D721Med (cell line): ENCODE measurements around the gene ERP27.

Source experiments
- DNase-seq: peaks from one replicate; pipeline ENCODE4 v3.0.0; 2011; ENCODE audit warnings: low spot score; ENCODE audit not compliant: insufficient read length
- FAIRE-seq: peaks from 2 replicates; lab custom pipeline; 2011; peaks lifted over from hg19 to GRCh38; lab: Jason Lieb, UNC
- TF ChIP-seq, protein P1 (sequence below): IDR thresholded peaks from 2 replicates; pipeline ENCODE4 v1.5.1; 2012; ENCODE audit warnings: mild to moderate bottlenecking, control low read depth; ENCODE audit not compliant: insufficient read depth; ENCODE audit errors: missing control alignments

ERP27 gene

GRCh38 chr12:14956905-14957304 is 18.6 kb upstream of the ERP27 start:
- FAIRE-seq (no peak), DNase-seq (no peak)
- TF ChIP-seq, protein P1, sequence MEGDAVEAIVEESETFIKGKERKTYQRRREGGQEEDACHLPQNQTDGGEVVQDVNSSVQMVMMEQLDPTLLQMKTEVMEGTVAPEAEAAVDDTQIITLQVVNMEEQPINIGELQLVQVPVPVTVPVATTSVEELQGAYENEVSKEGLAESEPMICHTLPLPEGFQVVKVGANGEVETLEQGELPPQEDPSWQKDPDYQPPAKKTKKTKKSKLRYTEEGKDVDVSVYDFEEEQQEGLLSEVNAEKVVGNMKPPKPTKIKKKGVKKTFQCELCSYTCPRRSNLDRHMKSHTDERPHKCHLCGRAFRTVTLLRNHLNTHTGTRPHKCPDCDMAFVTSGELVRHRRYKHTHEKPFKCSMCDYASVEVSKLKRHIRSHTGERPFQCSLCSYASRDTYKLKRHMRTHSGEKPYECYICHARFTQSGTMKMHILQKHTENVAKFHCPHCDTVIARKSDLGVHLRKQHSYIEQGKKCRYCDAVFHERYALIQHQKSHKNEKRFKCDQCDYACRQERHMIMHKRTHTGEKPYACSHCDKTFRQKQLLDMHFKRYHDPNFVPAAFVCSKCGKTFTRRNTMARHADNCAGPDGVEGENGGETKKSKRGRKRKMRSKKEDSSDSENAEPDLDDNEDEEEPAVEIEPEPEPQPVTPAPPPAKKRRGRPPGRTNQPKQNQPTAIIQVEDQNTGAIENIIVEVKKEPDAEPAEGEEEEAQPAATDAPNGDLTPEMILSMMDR, result no peak

DNA sequence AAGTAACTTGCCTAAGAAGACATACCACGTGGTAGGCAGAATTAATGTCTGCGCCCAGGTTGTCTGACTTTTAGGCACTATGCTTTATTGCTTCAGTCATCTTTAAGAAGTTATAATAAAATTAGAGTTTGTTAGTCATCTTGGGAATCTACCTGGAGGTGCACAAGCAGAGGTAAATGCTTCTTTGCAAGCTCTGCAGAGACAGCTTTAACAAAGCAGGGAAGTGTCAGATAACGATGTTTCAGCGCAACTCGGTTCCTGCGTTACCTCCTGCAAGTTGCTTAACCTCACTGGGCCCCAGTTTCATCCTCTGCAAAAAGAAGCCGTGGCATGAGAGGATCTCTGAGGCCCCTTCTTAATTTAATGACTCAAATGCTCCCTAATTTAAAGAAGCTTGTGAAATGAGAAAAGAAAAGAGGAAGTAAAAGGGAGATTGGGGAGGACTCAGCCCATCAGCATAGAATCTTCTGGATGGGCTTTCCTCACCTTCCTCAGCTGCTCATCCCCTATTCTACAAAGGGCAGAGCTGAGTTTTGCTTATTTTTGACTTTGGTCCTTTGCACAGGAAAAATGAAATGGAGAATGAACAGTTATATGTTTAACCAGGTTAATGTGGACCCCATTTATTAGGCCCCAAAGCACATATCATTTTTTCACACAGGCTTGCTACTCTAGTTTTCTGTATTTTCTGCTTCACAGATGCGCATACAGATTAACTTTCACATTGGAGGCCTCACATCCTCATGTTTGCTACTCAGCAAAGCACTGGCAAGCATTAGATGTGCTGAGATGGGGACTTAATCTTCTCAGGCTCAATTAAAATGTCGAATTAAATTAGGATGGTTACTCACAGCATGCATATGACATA is 17.9 kb upstream of the ERP27 start:
- TF ChIP-seq, protein P1, result no peak
- FAIRE-seq, result no peak
- no peak for DNase-seq

GRCh38 chr12:14954269-14954668 is 15.9 kb upstream of the ERP27 start:
- TF ChIP-seq, protein P1, result no peak
- DNase-seq (no peak), FAIRE-seq (no peak)

DNA sequence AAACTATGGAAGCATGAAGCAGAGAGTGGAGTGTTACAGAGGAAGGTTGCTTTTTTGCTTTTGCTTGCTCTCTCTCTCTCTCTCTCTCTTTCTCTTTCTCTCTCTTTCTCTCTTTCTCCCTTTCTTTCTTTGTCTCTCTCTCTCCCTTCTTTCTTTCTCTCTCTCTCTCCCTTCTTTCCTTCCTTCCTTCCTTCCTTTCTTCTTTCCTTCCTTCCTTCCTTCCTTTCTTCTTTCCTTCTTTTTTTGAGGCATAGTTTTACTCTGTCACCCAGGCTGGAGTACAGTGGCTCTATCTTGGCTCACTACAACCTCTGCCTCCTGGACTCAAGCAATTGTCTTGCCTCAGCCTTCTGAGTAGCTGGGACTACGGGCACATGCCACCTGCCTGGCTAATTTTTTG is 15.4 kb upstream of the ERP27 start:
- DNase-seq (no peak), FAIRE-seq (no peak)
- TF ChIP-seq, protein P1, result no peak

- no peak for FAIRE-seq
- DNase-seq, result no peak
- TF ChIP-seq, protein P1, result no peak
Observed at GRCh38 chr12:14952299-14952921, 14.1 kb upstream of the ERP27 start.

- FAIRE-seq (no peak), DNase-seq (no peak)
- TF ChIP-seq, protein P1, result no peak
Observed at GRCh38 chr12:14951851-14952250, 13.5 kb upstream of the ERP27 start.
